GM12878 (cell line): ENCODE measurements around the gene CSMD2.

Source experiments
- ETV6 ChIP-seq, 2 experiments: fragments of 450-650 bp in 1 of 2; IDR thresholded peaks in 1 of 2; conservative IDR thresholded peaks in 1 of 2; 2 replicates each; pipeline ENCODE4 v1.6.1; 2014; ENCODE audit warnings: antibody characterized with exemption in 1 of 2, borderline replicate concordance in 1 of 2, low read depth in 1 of 2, mild to moderate bottlenecking in 1 of 2, moderate library complexity in 1 of 2
- FOXM1 ChIP-seq: IDR thresholded peaks from 2 replicates; pipeline ENCODE4 v1.6.1; 2012; ENCODE audit warnings: low read depth, mild to moderate bottlenecking, inconsistent platforms, low read length, moderate library complexity
- RAD21 ChIP-seq: IDR thresholded peaks from 2 replicates; pipeline ENCODE4 v1.6.1; 2011; ENCODE audit warnings: mild to moderate bottlenecking, low read depth, low read length, moderate library complexity; ENCODE audit not compliant: insufficient read depth
- SRF ChIP-seq, 2 experiments: IDR thresholded peaks; 2 replicates each; pipeline ENCODE4 v1.6.1; 2011; ENCODE audit warnings: low read depth in 2 of 2, low read length in 2 of 2, mild to moderate bottlenecking in 1 of 2, moderate library complexity in 1 of 2

DNA sequence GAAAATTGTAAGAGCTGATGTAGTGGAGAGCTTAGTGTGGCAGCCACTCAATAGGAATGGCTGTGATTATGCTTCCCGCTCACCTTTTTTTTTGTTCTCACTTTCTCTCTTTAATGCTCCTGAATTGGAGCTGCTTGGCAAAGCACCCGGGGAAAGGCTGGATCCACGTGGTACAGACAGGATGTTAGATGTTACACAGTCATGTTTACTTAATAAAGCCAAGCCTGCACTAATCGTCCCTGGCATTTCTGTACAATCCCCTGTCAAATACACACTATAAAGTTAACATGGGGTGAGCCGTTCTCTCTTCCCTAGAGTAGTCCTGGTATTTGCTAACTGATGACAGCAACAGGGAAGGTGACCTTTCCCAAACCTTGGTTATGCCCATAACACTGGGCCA, 504.8 kb downstream of the CSMD2 start:
- no peak for TF ChIP-seq FOXM1
- no peak for TF ChIP-seq RAD21
- TF ChIP-seq SRF (IDR thresholded peaks at IDR 0.05; ENCODE audit: low read depth in 2 of 2, low read length in 2 of 2): no peak
- no peak for TF ChIP-seq ETV6 (conservative IDR thresholded peaks at IDR 0.05 in 1 of 2, IDR thresholded peaks at IDR 0.05 in 1 of 2; ENCODE audit: borderline replicate concordance in 1 of 2, low read depth in 1 of 2)
